HEK293T (cell line): ENCODE data around the gene PLPPR2.
"Not testable (repeated sequence)": the region's sequence is repeated elsewhere in the genome, so short reads cannot be mapped to it uniquely, and the experiment has no call there.

Experiments used
- CTCF ChIA-PET: fragments of 350-600 bp; formaldehyde crosslinking; extraction: SDS; loops from one replicate; lab custom pipeline; 2021; ENCODE audit warnings: antibody characterized with exemption, inconsistent platforms; lab: Yijun Ruan, JAX
- POLR2A ChIA-PET: fragments of 350-600 bp; formaldehyde crosslinking; extraction: SDS; loops from one replicate; lab custom pipeline; 2020; ENCODE audit warnings: antibody characterized with exemption, inconsistent platforms; lab: Yijun Ruan, JAX
- DNase-seq: peaks from one replicate; pipeline ENCODE4 v3.0.0; 2012; ENCODE audit warnings: mixed read lengths; ENCODE audit errors: extremely low spot score
- ARNT ChIP-seq: fragments of 450-650 bp; IDR thresholded peaks from 2 replicates; pipeline ENCODE4 v1.6.1; 2017; ENCODE audit warnings: mild to moderate bottlenecking
- BHLHE40 ChIP-seq: fragments of 450-650 bp; IDR thresholded peaks from 2 replicates; pipeline ENCODE4 v1.6.1; 2016; ENCODE audit warnings: mild to moderate bottlenecking, moderate library complexity, borderline replicate concordance
- CTBP1 ChIP-seq: fragments of 450-650 bp; IDR thresholded peaks from 2 replicates; pipeline ENCODE4 v1.6.1; 2016; ENCODE audit warnings: borderline replicate concordance
- ELF4 ChIP-seq: fragments of 450-650 bp; IDR thresholded peaks from 2 replicates; pipeline ENCODE4 v1.6.1; 2017; ENCODE audit warnings: antibody characterized with exemption
- FOXA1 ChIP-seq: fragments of 450-650 bp; IDR thresholded peaks from 2 replicates; pipeline ENCODE4 v1.6.1; 2016; ENCODE audit warnings: mild to moderate bottlenecking
- FOXK2 ChIP-seq: fragments of 450-650 bp; IDR thresholded peaks from 2 replicates; pipeline ENCODE4 v1.6.1; 2016; ENCODE audit warnings: mild to moderate bottlenecking
- FOXM1 ChIP-seq: fragments of 450-650 bp; IDR thresholded peaks from 2 replicates; pipeline ENCODE4 v1.6.1; 2017; ENCODE audit warnings: mild to moderate bottlenecking, borderline replicate concordance
- HDGF ChIP-seq: fragments of 450-650 bp; IDR thresholded peaks from 2 replicates; pipeline ENCODE4 v1.6.1; 2017; ENCODE audit warnings: antibody characterized with exemption, borderline replicate concordance
- L3MBTL2 ChIP-seq: fragments of 450-650 bp; conservative IDR thresholded peaks from 2 replicates; pipeline ENCODE4 v1.6.1; 2016; ENCODE audit warnings: mild to moderate bottlenecking
- LEF1 ChIP-seq: fragments of 450-650 bp; IDR thresholded peaks from 2 replicates; pipeline ENCODE4 v1.6.1; 2017; ENCODE audit warnings: mild to moderate bottlenecking, borderline replicate concordance
- NFRKB ChIP-seq: fragments of 450-650 bp; IDR thresholded peaks from 2 replicates; pipeline ENCODE4 v1.6.1; 2016; ENCODE audit warnings: mild to moderate bottlenecking, moderate library complexity
- PKNOX1 ChIP-seq: fragments of 450-650 bp; IDR thresholded peaks from 2 replicates; pipeline ENCODE4 v1.6.1; 2016
- SP1 ChIP-seq: fragments of 450-650 bp; IDR thresholded peaks from 2 replicates; pipeline ENCODE4 v1.6.1; 2017
- SUZ12 ChIP-seq: fragments of 450-650 bp; IDR thresholded peaks from 2 replicates; pipeline ENCODE4 v1.6.1; 2016; ENCODE audit warnings: mild to moderate bottlenecking
- TARDBP ChIP-seq: fragments of 450-650 bp; IDR thresholded peaks from 2 replicates; pipeline ENCODE4 v1.6.1; 2016
- ZNF384 ChIP-seq: fragments of 450-650 bp; IDR thresholded peaks from 2 replicates; pipeline ENCODE4 v1.6.1; 2016

PLPPR2 gene

DNA sequence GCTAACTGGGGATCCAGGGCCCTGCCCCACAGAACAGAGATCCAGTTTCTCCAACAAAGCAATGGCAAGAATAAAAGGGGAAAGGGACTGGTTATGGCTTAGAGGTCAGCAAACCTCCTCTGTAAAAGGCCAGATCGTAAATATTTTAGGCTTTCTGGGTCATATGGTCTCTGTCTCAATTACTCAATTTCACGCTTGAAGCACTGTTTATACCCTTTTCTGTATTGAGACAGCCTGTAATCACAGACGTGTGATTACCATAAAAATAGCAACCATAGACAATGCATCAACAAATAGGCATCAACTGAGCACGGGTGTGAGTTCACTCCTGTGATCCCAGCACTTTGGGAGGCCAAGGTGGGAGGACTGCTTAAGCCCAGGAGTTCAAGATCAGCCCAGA, 25.1 kb upstream of the PLPPR2 start:
- no peak for TF ChIP-seq FOXM1
- TF ChIP-seq LEF1 = no peak
- TF ChIP-seq FOXK2 = no peak
- no peak for TF ChIP-seq BHLHE40
- no peak for TF ChIP-seq FOXA1
- no peak for TF ChIP-seq CTBP1
- TF ChIP-seq ELF4 = no peak
- TF ChIP-seq PKNOX1 = no peak
- no peak for TF ChIP-seq TARDBP
- TF ChIP-seq SP1 = no peak
- no peak for TF ChIP-seq ARNT
- no peak for TF ChIP-seq NFRKB
- TF ChIP-seq L3MBTL2 = no peak
- no peak for TF ChIP-seq ZNF384
- no peak for TF ChIP-seq HDGF
- DNase-seq = no peak
- ChIA-PET POLR2A (no interaction called here), CTCF (no interaction called here)

- ChIA-PET POLR2A (interaction anchor here (0.8 to 1.5 kb wide), 2 partner anchors 38 to 43 kb away, joined by 3 to 4 read pairs; partner anchors contain the start of gene SWSAP1), CTCF (no interaction called here)
- TF ChIP-seq ZNF384 = no peak
- TF ChIP-seq SUZ12 = no peak
- no peak for TF ChIP-seq SP1
- TF ChIP-seq HDGF = no peak
- no peak for TF ChIP-seq PKNOX1
- no peak for TF ChIP-seq BHLHE40
- no peak for TF ChIP-seq CTBP1
- TF ChIP-seq FOXK2 = no peak
- no peak for TF ChIP-seq FOXA1
- no peak for TF ChIP-seq TARDBP
- no peak for DNase-seq
These were observed 23.7 kb upstream of the PLPPR2 start for GRCh38 chr19:11331502-11331901.

DNA sequence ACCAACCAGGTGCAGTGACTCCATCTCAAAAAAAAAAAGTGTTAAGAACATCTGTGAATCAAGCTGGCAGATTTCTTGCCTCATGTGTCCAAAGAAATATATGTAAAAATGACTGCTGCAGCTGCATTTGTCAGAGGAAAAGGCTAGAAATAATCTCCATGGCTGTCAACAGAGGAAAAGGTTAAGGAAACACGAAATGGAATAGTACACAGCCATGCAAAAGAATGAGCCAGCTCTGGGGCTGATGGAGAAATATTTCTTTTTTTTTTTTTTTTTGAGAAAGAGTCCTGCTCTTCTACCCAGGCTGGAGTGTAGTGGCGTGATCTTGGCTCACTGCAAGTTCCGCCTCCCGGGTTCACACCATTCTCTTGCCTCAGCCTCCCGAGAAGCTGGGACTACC, 22.4 kb upstream of the PLPPR2 start:
- ChIA-PET CTCF (no interaction called here), POLR2A (no interaction called here)
- TF ChIP-seq CTBP1 = no peak
- no peak for TF ChIP-seq PKNOX1
- no peak for TF ChIP-seq FOXK2
- no peak for TF ChIP-seq NFRKB
- no peak for TF ChIP-seq TARDBP
- no peak for TF ChIP-seq SUZ12
- no peak for TF ChIP-seq FOXM1
- no peak for TF ChIP-seq ARNT
- no peak for TF ChIP-seq ELF4
- no peak for DNase-seq

GRCh38 chr19:11333838-11334237, 21.4 kb upstream of the PLPPR2 start:
- POLR2A ChIA-PET, DNase-seq: not testable (repeated sequence)
- CTCF ChIA-PET = interaction anchor here (0.7 kb wide), 1 partner anchor 37 kb away, joined by 3 read pairs; no protein-coding TSS in a partner anchor

DNA sequence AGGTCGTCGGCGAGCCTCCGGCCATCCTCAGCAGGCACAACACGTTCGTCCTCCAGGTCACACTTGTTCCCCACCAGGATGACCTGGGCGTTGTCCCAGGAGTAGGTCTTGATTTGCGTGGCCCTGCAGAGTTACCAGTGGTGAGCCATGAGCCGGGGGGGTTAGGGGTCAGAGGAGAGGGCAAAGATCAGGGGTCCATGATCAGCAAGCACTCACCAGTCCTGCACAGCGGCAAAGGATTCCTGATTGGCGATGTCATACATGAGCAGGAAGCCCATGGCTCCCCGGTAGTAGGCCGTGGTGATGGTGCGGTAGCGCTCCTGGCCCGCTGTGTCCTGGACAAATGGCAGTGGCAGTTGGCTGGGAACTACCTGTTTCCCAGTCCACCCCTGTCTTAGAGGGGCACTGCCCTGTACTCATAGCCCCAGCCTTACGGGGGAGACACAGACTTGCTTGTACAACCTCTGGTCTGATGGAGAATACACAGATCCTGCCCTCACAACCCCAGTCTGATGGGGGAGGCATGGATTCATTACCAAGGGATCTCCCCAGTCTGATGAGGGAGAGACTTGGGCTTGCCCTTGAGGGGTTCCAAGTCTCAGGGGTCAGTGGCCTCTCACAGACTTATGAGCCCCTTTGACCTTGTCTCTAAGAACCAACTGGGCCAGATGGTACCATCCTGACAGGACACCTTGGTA, 19.6 kb upstream of the PLPPR2 start:
- ChIA-PET POLR2A (no interaction called here), CTCF (no interaction called here)
- TF ChIP-seq SP1 (no peak), L3MBTL2 (no peak), TARDBP (no peak), BHLHE40 (no peak), HDGF (no peak), NFRKB (no peak), ARNT (no peak), ELF4 (no peak), FOXA1 (no peak), LEF1 (no peak), ZNF384 (no peak), FOXM1 (no peak), PKNOX1 (no peak), FOXK2 (no peak)
- no peak for DNase-seq

- CTCF ChIA-PET = no interaction called here
- POLR2A ChIA-PET = no interaction called here
- TF ChIP-seq SUZ12 (no peak), SP1 (no peak), NFRKB (no peak), L3MBTL2 (no peak), FOXM1 (no peak), ELF4 (no peak), FOXA1 (no peak), BHLHE40 (no peak), HDGF (no peak)
- no peak for DNase-seq
These were observed 18.2 kb upstream of the PLPPR2 start for GRCh38 chr19:11337080-11337479.
